Raji (cell line): ENCODE measurements around the gene ASMT.

ENCODE experiments used
- POLR2A ChIP-seq: IDR thresholded peaks from 2 replicates; pipeline ENCODE4 v1.6.1; 2011; ENCODE audit warnings: low read depth, low read length, control low read depth; ENCODE audit not compliant: insufficient read depth

The ASMT gene

DNA sequence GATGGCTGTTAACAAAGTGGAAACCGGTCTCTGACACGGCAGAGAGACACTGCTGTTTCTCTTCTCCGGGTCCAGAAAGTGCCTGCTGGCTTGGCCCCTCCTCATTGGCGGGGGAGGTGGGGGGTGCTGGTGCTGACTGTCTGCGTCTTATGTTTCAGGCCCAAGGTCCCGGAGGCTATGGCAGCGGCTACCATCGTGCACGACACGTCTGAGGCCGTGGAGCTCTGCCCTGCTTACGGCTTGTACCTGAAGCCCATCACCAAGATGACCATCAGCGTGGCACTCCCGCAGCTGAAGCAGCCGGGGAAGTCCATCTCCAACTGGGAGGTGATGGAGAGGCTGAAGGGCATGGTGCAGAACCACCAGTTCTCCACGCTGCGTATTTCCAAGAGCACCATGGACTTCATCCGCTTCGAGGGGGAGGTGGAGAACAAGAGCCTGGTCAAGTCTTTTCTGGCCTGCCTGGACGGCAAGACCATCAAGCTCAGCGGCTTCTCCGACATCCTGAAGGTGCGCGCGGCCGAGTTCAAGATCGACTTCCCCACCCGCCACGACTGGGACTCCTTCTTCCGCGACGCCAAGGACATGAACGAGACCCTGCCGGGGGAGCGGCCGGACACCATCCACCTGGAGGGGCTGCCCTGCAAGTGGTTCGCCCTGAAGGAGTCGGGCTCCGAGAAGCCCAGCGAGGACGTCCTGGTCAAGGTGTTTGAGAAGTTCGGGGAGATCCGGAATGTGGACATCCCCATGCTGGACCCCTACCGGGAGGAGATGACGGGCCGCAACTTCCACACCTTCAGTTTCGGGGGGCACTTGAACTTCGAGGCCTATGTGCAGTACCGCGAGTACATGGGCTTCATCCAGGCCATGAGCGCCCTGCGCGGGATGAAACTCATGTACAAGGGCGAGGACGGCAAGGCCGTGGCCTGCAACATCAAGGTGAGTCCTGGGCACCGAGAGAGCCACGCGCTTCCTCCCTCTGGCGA is 21.3 kb upstream of the ASMT start:
- TF ChIP-seq POLR2A = no peak

- TF ChIP-seq POLR2A = no peak
Observed at GRCh38 chrX:1595711-1596060, 19.2 kb upstream of the ASMT start.

- no peak for TF ChIP-seq POLR2A
Observed at GRCh38 chrX:1596676-1597344, 18.0 kb upstream of the ASMT start.

- TF ChIP-seq POLR2A = no peak
Observed at GRCh38 chrX:1597345-1598020, 17.4 kb upstream of the ASMT start.

DNA sequence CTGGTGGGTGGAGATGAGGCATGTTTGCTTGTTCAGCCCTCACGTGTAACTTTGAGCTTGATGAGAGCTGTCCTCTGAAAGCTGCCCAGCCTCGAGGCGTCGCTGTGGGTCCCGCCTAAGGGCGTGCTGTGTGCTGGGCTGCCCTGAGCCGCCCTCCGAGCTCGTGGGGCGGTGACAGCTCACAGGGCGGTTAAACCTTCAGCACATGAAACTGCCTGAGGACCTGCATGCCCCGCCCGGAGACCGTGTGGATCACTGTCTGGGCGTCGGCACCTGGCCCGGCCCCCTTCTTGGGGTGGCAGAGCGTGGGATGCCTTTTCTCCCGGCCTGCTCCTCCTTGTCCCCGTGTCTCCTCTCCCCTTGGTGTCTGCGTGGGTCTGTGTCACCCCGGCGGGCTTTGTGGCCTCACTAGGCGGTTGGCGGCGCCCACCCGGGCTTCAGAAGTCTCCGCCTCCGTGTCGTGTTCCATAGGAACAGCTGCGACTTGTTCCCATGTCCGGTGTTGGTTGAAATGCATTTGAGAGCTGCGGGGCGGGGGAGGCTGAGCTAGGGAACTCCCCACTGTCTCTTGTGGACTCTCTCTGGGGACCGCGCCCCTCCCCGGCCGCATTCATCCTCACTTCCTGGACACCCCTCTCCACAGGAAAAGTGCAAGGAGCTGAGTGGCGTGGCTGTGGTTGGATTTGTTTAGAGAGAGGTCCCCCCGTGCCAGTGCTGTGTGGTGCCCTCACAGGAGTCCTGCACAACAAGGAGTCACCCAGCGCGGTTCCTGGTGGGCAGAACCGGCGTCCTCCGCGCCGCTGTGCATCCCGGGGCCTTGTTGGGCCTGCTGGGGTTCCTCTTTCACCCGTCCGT is 16.6 kb upstream of the ASMT start:
- TF ChIP-seq POLR2A = no peak

GRCh38 chrX:1598876-1599790 is 15.7 kb upstream of the ASMT start:
- no peak for TF ChIP-seq POLR2A

GRCh38 chrX:1599791-1600405 is 15.0 kb upstream of the ASMT start:
- TF ChIP-seq POLR2A = no peak

- TF ChIP-seq POLR2A = no peak
Observed at GRCh38 chrX:1600406-1601050, 14.3 kb upstream of the ASMT start.

GRCh38 chrX:1601051-1601767 is 13.7 kb upstream of the ASMT start:
- no peak for TF ChIP-seq POLR2A

DNA sequence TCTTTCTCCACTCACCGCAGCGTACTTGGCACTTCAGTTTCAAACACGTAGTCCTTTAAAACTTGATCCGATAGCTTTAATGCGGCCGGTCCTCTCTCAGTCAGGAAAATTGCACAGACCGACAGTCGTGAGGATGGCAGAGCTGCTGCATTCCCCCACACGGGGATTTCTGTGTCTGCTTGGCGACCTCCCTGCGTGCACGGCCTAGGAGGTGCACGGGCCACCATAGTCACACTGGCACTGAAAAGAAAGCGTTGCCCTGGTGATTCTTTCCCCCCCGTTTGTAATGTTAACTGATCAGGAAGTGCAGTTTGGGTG is 13.1 kb upstream of the ASMT start:
- TF ChIP-seq POLR2A = no peak

- TF ChIP-seq POLR2A = no peak
Observed at GRCh38 chrX:1602299-1602698, 12.6 kb upstream of the ASMT start.

DNA sequence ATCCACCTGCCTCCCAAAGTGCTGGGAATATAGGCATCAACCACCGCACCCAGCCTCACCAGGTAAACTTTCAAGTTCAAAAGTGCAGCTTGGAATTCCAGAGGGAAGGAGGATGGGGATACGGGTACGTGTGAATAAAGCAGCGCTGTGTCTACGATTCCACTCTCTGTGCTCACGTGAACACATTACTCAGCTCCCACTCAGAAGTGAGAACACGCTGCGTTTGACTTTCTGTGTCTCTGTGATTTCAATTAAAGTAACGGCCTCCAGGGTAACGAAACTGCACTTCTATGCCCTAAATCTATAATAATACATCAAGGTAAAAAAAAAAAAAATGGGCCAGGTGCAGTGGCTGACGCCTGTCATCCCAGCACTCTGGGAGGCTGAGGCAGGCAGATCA is 8.4 kb upstream of the ASMT start:
- no peak for TF ChIP-seq POLR2A
